K562 (cell line): Measurements from ENCODE around the gene SYNJ2. TPM values are rescaled to one million over a fixed set of nuclear protein-coding genes. Genes with fewer than 3 reads are reported as not detected.

ENCODE experiments used
- ATAC-seq: fragments of 200-7000 bp; cut with Tn5 transposase; 3 replicates; pipeline ENCODE4 v1.9.1; 2020; ENCODE audit warnings: moderate library complexity
- BruUV-seq: library from RNA; stranded (reverse); fragments of 400-500 nt; replicated peaks from 2 replicates; lab custom pipeline; 2021; lab: Mats Ljungman, UMichigan
- CTCF ChIA-PET: fragments of 300-600 bp; formaldehyde crosslinking; extraction: SDS; loops from one replicate; lab custom pipeline; 2021; ENCODE audit warnings: low intra/inter-chr PET ratio; lab: Yijun Ruan, JAX
- POLR2A ChIA-PET: fragments of 300-600, 350-650 bp; sonication (Branson Sonifier 250); formaldehyde crosslinking; extraction: SDS; loops from one replicate; lab custom pipeline; 2021; ENCODE audit warnings: antibody characterized with exemption, inconsistent platforms; lab: Yijun Ruan, JAX
- DNase-seq, 4 experiments: peaks; one replicate each; pipeline versions ENCODE4 v3.0.0 to v3.0.0-alpha.2; 2011 to 2018; ENCODE audit warnings: low spot score in 3 of 4, mixed read lengths in 3 of 4; ENCODE audit errors: extremely low read depth in 1 of 4
- FAIRE-seq: peaks from 2 replicates; lab custom pipeline; 2011; peaks lifted over from hg19 to GRCh38; lab: Jason Lieb, UNC
- H2AFZ ChIP-seq: 2 replicates; pipeline ENCODE4 v1.6.0; 2011; ENCODE audit warnings: low read depth, low read length, control low read depth, inconsistent platforms
- H3K27ac ChIP-seq: fragments of 200-600 bp; 3 replicates; pipeline ENCODE4 v1.8.0; 2011; ENCODE audit warnings: low read depth, mild to moderate bottlenecking, control low read depth, inconsistent platforms, low read length, moderate library complexity, mixed read lengths; ENCODE audit errors: extremely low read depth
- H3K27me3 ChIP-seq, 2 experiments: fragments of 300-600 bp in 1 of 2; 2 replicates in 1 of 2; 3 replicates in 1 of 2; pipeline versions ENCODE4 v1.6.0 to v1.8.0; 2011; ENCODE audit warnings: inconsistent platforms in 2 of 2, low read length in 2 of 2, mild to moderate bottlenecking in 1 of 2, mixed read lengths in 1 of 2, moderate library complexity in 1 of 2; ENCODE audit not compliant: control insufficient read depth in 2 of 2, insufficient read depth in 2 of 2
- H3K36me3 ChIP-seq: fragments of 300-600 bp; 3 replicates; pipeline ENCODE4 v1.8.0; 2011; ENCODE audit warnings: mild to moderate bottlenecking, low read length, inconsistent platforms; ENCODE audit not compliant: control insufficient read depth, insufficient read depth
- H3K4me1 ChIP-seq, 2 experiments: fragments of 200-600 bp in 1 of 2; replicated peaks in 1 of 2; 2 replicates in 1 of 2; 3 replicates in 1 of 2; pipeline versions ENCODE4 v1.5.1 to v1.8.0; 2011; ENCODE audit warnings: inconsistent platforms in 2 of 2, low read length in 2 of 2, mild to moderate bottlenecking in 1 of 2, mixed read lengths in 1 of 2, moderate library complexity in 1 of 2; ENCODE audit not compliant: control insufficient read depth in 2 of 2, insufficient read depth in 2 of 2
- H3K4me2 ChIP-seq: 2 replicates; pipeline ENCODE4 v1.6.1; 2011; ENCODE audit warnings: low read length, control low read depth, inconsistent platforms, mixed read lengths; ENCODE audit not compliant: insufficient read depth
- H3K4me3 ChIP-seq: fragments of 200-600 bp; sonication (generic), shearing (Covaris generic); 2 replicates; pipeline ENCODE4 v1.5.1; 2016; ENCODE audit warnings: control low read depth, inconsistent platforms
- H3K79me2 ChIP-seq: fragments of 200-600 bp; 3 replicates; pipeline ENCODE4 v1.8.0; 2011; ENCODE audit warnings: low read length, inconsistent platforms; ENCODE audit not compliant: control insufficient read depth, insufficient read depth
- H3K9ac ChIP-seq, 2 experiments: 2 replicates each; pipeline versions ENCODE4 v1.6.0 to v1.6.1; 2011; ENCODE audit warnings: low read depth in 2 of 2, low read length in 2 of 2, control low read depth in 1 of 2, inconsistent platforms in 1 of 2, mild to moderate bottlenecking in 1 of 2, mixed read lengths in 1 of 2; ENCODE audit not compliant: insufficient read depth in 1 of 2
- H3K9me1 ChIP-seq: one replicate; pipeline ENCODE4 v1.6.0; 2011; ENCODE audit warnings: inconsistent platforms, mild to moderate bottlenecking, low read length, moderate library complexity; ENCODE audit not compliant: control insufficient read depth, insufficient read depth
- H3K9me3 ChIP-seq: replicated peaks from 2 replicates; pipeline ENCODE4 v1.5.1; 2011; ENCODE audit warnings: low read depth, low read length, inconsistent platforms; ENCODE audit not compliant: control insufficient read depth, insufficient read depth
- H4K20me1 ChIP-seq: replicated peaks from 2 replicates; pipeline ENCODE4 v1.6.1; 2011; ENCODE audit warnings: low read length, inconsistent platforms, mixed read lengths; ENCODE audit not compliant: control insufficient read depth, insufficient read depth
- CCAR2 ChIP-seq: fragments of 200-400 bp; formaldehyde crosslinking; IDR thresholded peaks from 2 replicates; pipeline ENCODE4 v1.6.1; 2017; ENCODE audit warnings: mild to moderate bottlenecking, low read depth, low read length
- CEBPB ChIP-seq: fragments of 450-650 bp; IDR thresholded peaks from 2 replicates; pipeline ENCODE4 v1.6.1; 2016; ENCODE audit warnings: missing genetic modification characterization, missing compliant biosample characterization
- HCFC1 ChIP-seq: IDR thresholded peaks from 2 replicates; pipeline ENCODE4 v1.6.1; 2012; ENCODE audit warnings: low read depth, low read length, improper control_type of control experiment
- KAT2B ChIP-seq: IDR thresholded peaks from one replicate; pipeline ENCODE4 v1.6.1; 2012; ENCODE audit warnings: low read depth, mild to moderate bottlenecking, control low read depth, inconsistent platforms, low read length, moderate library complexity
- MTA3 ChIP-seq: fragments of 450-650 bp; formaldehyde crosslinking; IDR thresholded peaks from 2 replicates; pipeline ENCODE4 v1.6.1; 2017; ENCODE audit warnings: mild to moderate bottlenecking, borderline replicate concordance
- PRMT5 ChIP-seq: sonication (generic); formaldehyde crosslinking; IDR thresholded peaks from 2 replicates; pipeline ENCODE4 v1.5.0; 2020; ENCODE audit warnings: missing genetic modification reagents
- RBFOX2 ChIP-seq: fragments of 200-400 bp; formaldehyde crosslinking; IDR thresholded peaks from 2 replicates; pipeline ENCODE4 v1.6.1; 2017; ENCODE audit warnings: low read depth, mild to moderate bottlenecking, low read length, moderate library complexity
- RBM22 ChIP-seq: fragments of 200-400 bp; formaldehyde crosslinking; IDR thresholded peaks from 2 replicates; pipeline ENCODE4 v1.6.1; 2018; ENCODE audit warnings: low read length, low read depth; ENCODE audit not compliant: poor library complexity, severe bottlenecking
- SIN3A ChIP-seq, 2 experiments: fragments of 150-350 bp in 1 of 2; IDR thresholded peaks; 2 replicates each; pipeline ENCODE4 v1.6.1; 2011 to 2016; ENCODE audit warnings: borderline replicate concordance in 2 of 2, low read depth in 2 of 2, low read length in 2 of 2, mild to moderate bottlenecking in 2 of 2, moderate library complexity in 2 of 2; ENCODE audit not compliant: control insufficient read depth in 1 of 2
- TEAD2 ChIP-seq: fragments of 450-650 bp; IDR thresholded peaks from 2 replicates; pipeline ENCODE4 v1.6.1; 2016; ENCODE audit warnings: missing genetic modification characterization, control low read depth, missing compliant biosample characterization
- WGBS: fragments of 100-300 bp; shearing (Covaris generic); methylation state at CpG from one replicate; pipeline ENCODE4 v1.1.6; 2016; ENCODE audit warnings: low coverage, mixed read lengths; ENCODE audit not compliant: insufficient coverage; ENCODE audit errors: missing lambda C conversion rate; 5-methylcytosine and 5-hydroxymethylcytosine counted together
- in situ Hi-C: fragments of 300-500 bp; cut with MboI; formaldehyde crosslinking; loops from 4 replicates; pipeline ENCODE4 v1.15.0; 2018; ENCODE audit warnings: inconsistent platforms, mixed read lengths
- intact Hi-C: fragments of 100-400 bp; cut with micrococcal nuclease; formaldehyde crosslinking; loops from 2 replicates; pipeline ENCODE4 v1.14.2; 2022
- polyA plus RNA-seq, 8 experiments: library from polyadenylated mRNA; depleted of rRNA in 4 of 8; stranded (reverse) in 5 of 8; unstranded in 3 of 8; fragments of >200 nt; fragmentation: Nextera tagmentation in 2 of 8; fragmentation: Illumina TruSeq in 1 of 8; extraction: Ambion mirVana in 2 of 8; extraction: Trizol in 1 of 8; gene quantifications; 2 replicates each; pipeline versions ENCODE4 v1.2.1 to v1.2.3, GENCODE V29; 2011 to 2014; ENCODE audit warnings: inconsistent platforms in 1 of 8, missing spikeins in 1 of 8
- total RNA-seq, 7 experiments: library from RNA; depleted of rRNA in 6 of 7; stranded (reverse); fragments of >200 nt in 6 of 7; fragmentation: Illumina TruSeq in 2 of 7; extraction: Trizol in 2 of 7; gene quantifications; 2 replicates each; pipeline versions ENCODE4 v1.2.1 to v1.2.3, GENCODE V29; 2011 to 2021; ENCODE audit warnings: low replicate concordance in 1 of 7
- TF ChIP-seq, protein P1 (sequence below): sonication (generic); formaldehyde crosslinking; IDR thresholded peaks from 2 replicates; pipeline ENCODE4 v1.8.0; 2022; ENCODE audit warnings: mild to moderate bottlenecking, missing genetic modification reagents
- TF ChIP-seq, protein P2 (sequence below): fragments of 200-800 bp; sonication (Bioruptor generic); IDR thresholded peaks from 2 replicates; pipeline ENCODE4 v1.6.1; 2017; ENCODE audit warnings: missing genetic modification characterization, missing compliant biosample characterization

The SYNJ2 gene
- total and polyA plus RNA-seq, 9 of the 15 experiments (the other 6 are each of a cell fraction or from before 2014, with no cell fraction given) = 3.0 to 27.7 (median 17.8) TPM

DNA sequence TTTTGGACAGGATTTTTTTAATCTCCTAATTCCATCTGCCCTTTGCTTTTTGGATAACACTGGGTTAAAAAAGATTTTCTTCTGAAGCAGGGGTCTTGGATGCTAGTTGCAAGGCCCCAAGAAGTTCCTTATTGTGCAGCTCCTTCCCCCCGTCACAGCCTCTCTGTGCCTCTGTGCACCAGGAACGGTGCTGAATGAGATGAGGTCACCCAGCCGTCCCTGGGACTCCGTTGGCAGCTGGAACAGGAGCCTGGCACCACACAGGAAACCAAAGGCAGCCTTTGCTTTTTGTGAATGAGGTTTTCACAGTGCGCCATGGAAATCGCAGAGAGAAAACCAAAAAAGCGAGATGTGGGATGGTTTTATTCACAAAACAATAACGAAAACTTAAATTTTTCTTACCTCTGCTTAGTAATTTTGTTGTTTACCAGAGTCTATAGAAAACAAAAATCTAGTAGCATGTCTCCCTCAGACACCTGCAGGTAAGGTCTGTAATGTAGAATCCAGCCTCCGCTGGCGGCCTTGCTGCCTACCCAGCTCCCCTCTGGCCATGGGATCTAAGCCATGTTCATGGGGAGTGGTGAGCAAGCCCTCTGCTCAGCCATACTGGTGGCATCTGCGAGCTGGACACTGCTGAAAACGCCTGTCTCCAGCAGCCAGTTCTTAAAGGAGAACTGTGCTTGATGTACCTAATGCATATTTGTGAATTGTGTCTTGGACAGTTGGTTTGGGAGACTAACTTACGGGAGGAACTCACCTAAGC, 40.4 kb upstream of the SYNJ2 start:
- no TSS peak for BruUV-seq
- Histone ChIP-seq H3K36me3 (peaks cover 95% of the 10 kb centered on the region), H4K20me1 (no peaks in the 10 kb centered on the region), H2AFZ (no peak overlapping the region), H3K9ac (no peak overlapping the region), H3K9me3 (no peaks in the 10 kb centered on the region), H3K27me3 (no peaks in the 10 kb centered on the region), H3K9me1 (no peaks in the 10 kb centered on the region), H3K27ac (no peak overlapping the region), H3K4me3 (no peak overlapping the region), H3K79me2 (no peaks in the 10 kb centered on the region), H3K4me1 (peaks cover 0 to 4% of the 10 kb centered on the region in 2 experiments; a peak in 3 of 5 replicates), H3K4me2 (no peak overlapping the region)
- CTCF ChIA-PET = no interaction called here
- ATAC-seq (no peak), FAIRE-seq (no peak), DNase-seq (no peak)
- in situ Hi-C loops (no loop called here), intact Hi-C loops (loop anchor here (10.0 kb wide), 1 partner anchor 626 kb away; no protein-coding TSS in a partner anchor)
- TF ChIP-seq TEAD2 (tag) = no peak
- TF ChIP-seq HCFC1 = no peak
- TF ChIP-seq, protein P1, sequence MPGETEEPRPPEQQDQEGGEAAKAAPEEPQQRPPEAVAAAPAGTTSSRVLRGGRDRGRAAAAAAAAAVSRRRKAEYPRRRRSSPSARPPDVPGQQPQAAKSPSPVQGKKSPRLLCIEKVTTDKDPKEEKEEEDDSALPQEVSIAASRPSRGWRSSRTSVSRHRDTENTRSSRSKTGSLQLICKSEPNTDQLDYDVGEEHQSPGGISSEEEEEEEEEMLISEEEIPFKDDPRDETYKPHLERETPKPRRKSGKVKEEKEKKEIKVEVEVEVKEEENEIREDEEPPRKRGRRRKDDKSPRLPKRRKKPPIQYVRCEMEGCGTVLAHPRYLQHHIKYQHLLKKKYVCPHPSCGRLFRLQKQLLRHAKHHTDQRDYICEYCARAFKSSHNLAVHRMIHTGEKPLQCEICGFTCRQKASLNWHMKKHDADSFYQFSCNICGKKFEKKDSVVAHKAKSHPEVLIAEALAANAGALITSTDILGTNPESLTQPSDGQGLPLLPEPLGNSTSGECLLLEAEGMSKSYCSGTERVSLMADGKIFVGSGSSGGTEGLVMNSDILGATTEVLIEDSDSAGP (CRISPR knock-in tag) = no peak
- no peak for TF ChIP-seq RBM22
- no peak for TF ChIP-seq SIN3A (IDR thresholded peaks at IDR 0.05; ENCODE audit: borderline replicate concordance in 2 of 2, control insufficient read depth in 1 of 2, low read depth in 2 of 2, low read length in 2 of 2)
- no peak for TF ChIP-seq CEBPB
- TF ChIP-seq CCAR2 = no peak
- TF ChIP-seq PRMT5 (CRISPR knock-in tag) = no peak
- TF ChIP-seq MTA3 = no peak
- no peak for TF ChIP-seq KAT2B
- TF ChIP-seq, protein P2, sequence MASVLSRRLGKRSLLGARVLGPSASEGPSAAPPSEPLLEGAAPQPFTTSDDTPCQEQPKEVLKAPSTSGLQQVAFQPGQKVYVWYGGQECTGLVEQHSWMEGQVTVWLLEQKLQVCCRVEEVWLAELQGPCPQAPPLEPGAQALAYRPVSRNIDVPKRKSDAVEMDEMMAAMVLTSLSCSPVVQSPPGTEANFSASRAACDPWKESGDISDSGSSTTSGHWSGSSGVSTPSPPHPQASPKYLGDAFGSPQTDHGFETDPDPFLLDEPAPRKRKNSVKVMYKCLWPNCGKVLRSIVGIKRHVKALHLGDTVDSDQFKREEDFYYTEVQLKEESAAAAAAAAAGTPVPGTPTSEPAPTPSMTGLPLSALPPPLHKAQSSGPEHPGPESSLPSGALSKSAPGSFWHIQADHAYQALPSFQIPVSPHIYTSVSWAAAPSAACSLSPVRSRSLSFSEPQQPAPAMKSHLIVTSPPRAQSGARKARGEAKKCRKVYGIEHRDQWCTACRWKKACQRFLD = no peak
- no peak for TF ChIP-seq RBFOX2
- 93% methylated on average over 13 of the region's 13 CpGs for whole genome bisulfite sequencing
- POLR2A ChIA-PET = interaction anchor here (1.1 to 1.2 kb wide), 2 partner anchors 13 to 15 kb away, joined by 3 to 4 read pairs; no protein-coding TSS in a partner anchor
